VCaP (cell line): ENCODE measurements around the gene ZNF136.

Experiments
- H3K27ac ChIP-seq: fragments of 450-650 bp; 2 replicates; pipeline ENCODE4 v1.5.1; 2017
- TF ChIP-seq, protein P1 (sequence below): fragments of 450-650 bp; conservative IDR thresholded peaks from 2 replicates; pipeline ENCODE4 v1.5.1; 2017; ENCODE audit warnings: mild to moderate bottlenecking, moderate library complexity

The ZNF136 gene

DNA sequence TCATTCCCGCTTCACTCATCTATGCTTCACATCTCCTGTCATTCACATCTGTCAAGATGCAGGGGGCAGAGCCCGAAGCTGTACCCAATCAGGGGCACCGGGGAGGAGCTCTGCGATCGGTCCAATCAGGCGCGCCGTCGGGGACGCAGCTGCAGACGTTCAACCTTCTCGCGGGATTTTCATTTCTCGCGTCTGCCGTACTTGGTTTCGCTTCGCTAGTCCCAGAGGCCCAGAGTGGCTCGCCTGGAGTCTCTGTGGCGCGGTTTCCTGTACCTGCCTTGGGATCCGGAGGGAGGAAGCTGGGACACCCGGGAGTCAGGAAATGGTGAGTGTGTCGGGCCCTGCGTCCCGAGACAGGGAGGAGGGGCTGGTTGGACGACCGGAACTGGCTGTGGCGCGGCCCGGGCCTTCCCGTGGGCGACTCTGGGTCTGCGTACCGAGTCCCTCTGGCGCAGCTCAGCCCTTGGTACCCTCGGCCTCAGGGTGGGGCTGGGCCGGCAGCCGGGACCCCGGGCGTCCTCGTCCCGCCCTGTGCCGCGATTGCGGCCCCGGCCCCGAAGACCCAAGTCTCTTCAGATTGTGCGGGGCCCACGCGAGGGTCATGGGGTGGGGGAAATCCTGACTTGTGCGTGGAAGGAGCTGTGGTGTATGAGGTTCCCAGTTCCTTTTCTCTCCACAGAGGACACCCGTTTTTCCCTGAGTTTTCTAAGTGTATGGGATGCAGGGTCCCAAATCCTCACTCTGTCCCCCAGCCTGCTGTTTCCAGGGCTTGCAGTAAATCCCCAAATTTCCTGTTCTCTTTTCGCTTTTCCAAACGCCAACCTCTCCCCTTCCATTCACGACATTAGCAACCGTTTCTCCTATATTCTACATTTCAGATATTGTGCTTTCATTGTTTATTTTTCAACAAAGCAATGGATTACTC is at the start of gene ZNF136:
TSS of gene ZNF136 (plus strand) at position 215 of the 925 bp plus-strand sequence. CDS start at position 323, 108 bp downstream.
- peak within 1 kb of the TSS; percentile 92 for H3K27ac ChIP-seq
- TF ChIP-seq, protein P1, sequence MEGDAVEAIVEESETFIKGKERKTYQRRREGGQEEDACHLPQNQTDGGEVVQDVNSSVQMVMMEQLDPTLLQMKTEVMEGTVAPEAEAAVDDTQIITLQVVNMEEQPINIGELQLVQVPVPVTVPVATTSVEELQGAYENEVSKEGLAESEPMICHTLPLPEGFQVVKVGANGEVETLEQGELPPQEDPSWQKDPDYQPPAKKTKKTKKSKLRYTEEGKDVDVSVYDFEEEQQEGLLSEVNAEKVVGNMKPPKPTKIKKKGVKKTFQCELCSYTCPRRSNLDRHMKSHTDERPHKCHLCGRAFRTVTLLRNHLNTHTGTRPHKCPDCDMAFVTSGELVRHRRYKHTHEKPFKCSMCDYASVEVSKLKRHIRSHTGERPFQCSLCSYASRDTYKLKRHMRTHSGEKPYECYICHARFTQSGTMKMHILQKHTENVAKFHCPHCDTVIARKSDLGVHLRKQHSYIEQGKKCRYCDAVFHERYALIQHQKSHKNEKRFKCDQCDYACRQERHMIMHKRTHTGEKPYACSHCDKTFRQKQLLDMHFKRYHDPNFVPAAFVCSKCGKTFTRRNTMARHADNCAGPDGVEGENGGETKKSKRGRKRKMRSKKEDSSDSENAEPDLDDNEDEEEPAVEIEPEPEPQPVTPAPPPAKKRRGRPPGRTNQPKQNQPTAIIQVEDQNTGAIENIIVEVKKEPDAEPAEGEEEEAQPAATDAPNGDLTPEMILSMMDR, result no peak

DNA sequence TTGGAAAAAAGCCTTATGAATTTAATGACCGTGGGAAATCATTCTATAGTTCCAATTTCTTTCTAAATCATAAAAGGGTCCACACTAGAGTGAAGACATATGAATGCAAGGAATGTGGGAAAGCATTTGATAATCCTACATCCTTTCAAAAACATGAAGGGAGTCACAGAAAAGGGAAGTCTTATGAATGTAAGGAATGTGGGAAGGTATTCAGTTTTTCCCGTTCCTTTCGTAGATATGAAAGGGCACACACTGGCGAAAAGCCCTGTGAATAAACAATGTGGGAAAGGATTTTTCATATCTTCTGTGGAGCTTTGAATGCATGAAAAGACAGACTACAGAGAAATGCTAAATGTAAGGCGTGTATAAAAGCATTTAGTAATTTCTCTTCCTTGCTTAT is 49.8 kb upstream of the ZNF136 start:
- H3K27ac ChIP-seq, result no peak overlapping the region
- TF ChIP-seq, protein P1, result no peak

DNA sequence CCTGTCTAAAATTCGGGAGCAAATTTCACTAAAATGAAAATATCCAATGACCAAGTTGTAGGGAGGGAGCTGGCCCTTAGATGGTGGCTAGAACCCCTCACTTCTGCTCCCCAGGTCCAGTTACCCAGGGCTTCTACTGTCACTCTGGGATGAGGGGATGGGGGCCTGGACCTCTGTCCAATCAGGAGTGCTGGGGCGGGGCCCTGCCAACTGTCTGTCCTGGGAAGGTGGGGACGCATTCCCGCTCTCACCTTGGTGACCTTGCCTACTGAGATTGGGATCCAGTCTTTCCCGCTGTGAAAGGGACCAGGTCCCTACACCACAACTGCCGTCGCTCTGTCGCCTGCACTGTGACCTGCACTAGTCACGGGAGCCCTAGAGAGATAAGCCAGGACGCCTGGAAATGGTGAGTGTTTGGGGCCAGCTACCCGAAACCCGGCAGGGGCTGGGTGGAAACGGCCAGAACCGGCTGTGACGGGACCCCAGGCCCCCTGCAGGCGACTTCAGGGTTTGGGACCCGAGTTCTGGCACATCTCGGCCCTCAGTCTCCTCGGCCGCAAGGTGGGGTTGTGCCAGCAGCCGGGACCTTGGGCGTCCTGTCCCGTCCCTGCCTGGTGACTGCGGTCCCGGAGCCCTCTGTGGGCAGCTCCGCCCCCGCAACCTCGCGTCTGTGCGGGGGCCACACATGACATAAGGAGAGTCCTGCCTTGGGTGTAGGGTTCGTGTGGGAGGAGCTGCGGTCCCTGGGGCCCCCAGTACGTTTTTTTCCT is 45.5 kb upstream of the ZNF136 start:
- TF ChIP-seq, protein P1, result no peak
- no peak overlapping the region for H3K27ac ChIP-seq

DNA sequence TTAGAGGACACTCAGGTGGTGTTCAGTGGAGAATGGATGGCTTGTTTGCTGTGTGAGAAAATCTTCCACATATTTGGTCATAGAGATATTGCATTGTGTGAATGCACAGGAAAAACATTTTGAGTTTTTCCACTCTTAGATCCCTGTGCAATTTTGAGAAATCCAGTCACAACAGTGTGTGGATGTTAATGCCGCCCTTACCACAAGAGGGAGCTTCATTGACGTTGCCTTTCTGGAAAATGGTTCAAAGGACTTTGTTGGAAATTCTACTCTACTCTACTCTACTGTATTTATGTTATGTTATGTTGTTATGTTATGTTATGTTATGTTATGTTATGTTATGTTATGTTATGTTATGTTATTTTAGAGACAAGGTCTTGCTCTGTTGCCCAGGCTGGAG is 36.2 kb upstream of the ZNF136 start:
- no peak overlapping the region for H3K27ac ChIP-seq
- TF ChIP-seq, protein P1, result peak; percentile 77

DNA sequence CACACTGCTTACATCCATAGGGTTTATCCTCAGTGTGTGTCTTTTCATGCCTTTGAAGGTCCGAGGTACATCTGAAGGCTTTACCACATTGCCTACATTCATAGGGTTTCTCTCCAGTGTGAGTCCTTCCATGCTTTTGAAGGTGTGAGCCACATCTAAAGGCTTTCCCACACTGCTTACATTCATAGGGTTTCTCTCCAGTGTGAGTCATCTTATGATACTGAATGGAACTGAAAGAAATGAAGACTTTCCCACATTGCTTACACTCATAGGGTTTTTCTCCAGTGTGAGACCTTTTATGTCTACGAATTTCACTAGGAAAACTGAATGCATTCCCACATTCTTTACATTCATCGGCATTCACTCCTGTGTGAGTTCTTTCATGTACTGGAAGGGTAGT is 29.8 kb upstream of the ZNF136 start:
- no peak overlapping the region for H3K27ac ChIP-seq
- TF ChIP-seq, protein P1, result no peak

DNA sequence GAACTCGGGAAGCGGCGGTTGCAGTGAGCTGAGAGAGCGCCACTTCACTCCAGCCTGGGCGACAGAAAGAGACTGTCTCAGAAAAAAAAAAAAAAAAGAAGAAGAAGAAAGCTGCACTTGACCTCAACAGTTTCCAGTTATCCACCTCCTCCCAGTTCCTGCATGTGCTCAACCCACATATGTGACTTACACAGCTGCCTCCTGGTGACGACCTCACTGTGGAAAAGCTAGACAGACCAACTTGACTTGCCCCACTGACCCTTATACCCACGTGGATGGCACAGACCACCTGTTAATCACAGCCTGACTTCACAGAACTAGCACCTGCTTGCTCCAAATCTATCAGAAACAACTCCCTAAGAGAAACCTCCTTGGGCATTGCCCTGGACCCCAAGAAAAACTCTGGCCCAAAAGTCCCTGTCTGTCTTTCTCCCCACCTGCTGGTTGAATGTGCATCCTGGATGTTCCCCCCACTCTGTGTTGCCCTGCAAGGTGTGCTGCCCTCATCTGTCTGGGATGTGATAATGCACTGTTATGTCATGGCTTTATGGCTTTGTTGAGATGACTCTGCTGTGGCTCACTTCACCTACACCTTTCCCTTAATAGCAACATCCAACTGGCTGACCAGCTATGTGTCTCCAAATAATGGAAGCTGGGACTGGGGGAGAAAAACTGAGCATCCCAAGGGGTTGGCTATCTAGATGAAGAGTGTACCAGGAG is 25.5 kb upstream of the ZNF136 start:
- no peak overlapping the region for H3K27ac ChIP-seq
- TF ChIP-seq, protein P1, result peak; percentile 77

DNA sequence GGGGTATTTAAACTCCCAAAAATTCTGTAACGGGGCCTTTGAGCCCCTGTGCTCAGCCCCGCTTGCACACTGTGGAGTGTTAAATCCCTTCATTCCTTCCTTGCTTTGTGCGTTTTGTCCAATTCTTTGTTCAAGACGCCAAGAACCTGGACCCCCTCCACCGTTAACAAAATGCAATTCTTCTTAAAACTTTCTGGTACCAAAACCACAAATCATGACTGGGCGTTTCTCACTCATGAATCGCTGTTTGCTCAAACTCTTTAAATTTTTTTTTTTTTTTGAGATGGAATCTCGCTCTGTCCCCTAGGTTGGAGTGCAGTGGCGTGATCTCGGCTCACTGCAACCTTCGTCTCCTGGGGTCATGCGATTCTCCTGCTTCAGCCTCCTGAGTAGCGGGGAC is 23.6 kb upstream of the ZNF136 start:
- TF ChIP-seq, protein P1, result no peak
- H3K27ac ChIP-seq, result peak overlapping the region; percentile 78
